22Rv1 (cell line): ENCODE results near the gene LRRC14B.

Experiments used
- ZFX ChIP-seq: fragments of 450-650 bp; IDR thresholded peaks from 2 replicates; pipeline ENCODE4 v1.6.1; 2017; ENCODE audit warnings: antibody characterized with exemption, borderline replicate concordance
- TF ChIP-seq, protein P1 (sequence below): fragments of 450-650 bp; IDR thresholded peaks from 2 replicates; pipeline ENCODE4 v1.5.1; 2017; ENCODE audit warnings: mild to moderate bottlenecking

DNA sequence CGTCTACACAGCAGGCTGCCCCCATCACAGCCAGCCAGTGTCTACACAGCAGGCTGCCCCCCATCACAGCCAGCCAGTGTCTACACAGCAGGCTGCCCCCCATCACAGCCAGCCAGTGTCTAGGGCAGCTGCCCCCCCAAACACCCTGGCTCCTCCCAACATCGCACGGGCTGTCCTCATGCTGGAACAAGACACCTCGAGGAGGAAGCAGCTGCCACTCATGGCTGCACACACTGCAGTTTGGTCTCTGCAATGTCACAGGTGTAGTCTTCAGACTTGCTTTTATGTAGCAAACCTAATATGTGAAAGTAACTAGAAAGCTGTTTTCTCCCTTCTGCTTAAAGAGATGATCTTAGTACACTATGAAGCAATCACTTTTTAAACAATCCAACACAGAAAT, 9.7 kb downstream of the LRRC14B start:
- TF ChIP-seq, protein P1, sequence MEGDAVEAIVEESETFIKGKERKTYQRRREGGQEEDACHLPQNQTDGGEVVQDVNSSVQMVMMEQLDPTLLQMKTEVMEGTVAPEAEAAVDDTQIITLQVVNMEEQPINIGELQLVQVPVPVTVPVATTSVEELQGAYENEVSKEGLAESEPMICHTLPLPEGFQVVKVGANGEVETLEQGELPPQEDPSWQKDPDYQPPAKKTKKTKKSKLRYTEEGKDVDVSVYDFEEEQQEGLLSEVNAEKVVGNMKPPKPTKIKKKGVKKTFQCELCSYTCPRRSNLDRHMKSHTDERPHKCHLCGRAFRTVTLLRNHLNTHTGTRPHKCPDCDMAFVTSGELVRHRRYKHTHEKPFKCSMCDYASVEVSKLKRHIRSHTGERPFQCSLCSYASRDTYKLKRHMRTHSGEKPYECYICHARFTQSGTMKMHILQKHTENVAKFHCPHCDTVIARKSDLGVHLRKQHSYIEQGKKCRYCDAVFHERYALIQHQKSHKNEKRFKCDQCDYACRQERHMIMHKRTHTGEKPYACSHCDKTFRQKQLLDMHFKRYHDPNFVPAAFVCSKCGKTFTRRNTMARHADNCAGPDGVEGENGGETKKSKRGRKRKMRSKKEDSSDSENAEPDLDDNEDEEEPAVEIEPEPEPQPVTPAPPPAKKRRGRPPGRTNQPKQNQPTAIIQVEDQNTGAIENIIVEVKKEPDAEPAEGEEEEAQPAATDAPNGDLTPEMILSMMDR: no peak
- no peak for TF ChIP-seq ZFX
